Activated naive CD8-positive, alpha-beta T cell treated with anti-CD3 and anti-CD28 coated beads, Interleukin-2, amount 10 ng/mL, durations not matched to agents 7 days and 5 days (primary cell): ENCODE measurements around the gene RNF151. TPM values are rescaled to one million over a fixed set of nuclear protein-coding genes. Genes with fewer than 3 reads are reported as not detected.
A peak's percentile ranks its signal among the peaks of the same experiment; 100 is the strongest.
"Not testable (repeated sequence)": the region's sequence is repeated elsewhere in the genome, so short reads cannot be mapped to it uniquely, and the experiment has no call there.

Source experiments
- ATAC-seq: fragments of 150-1000 bp; cut with Tn5 transposase; one replicate; pipeline ENCODE4 v1.10.0; 2021; ENCODE audit warnings: low read depth, moderate library complexity
- POLR2A ChIA-PET: fragments of 350-600 bp; sonication (Branson Sonifier 250); formaldehyde crosslinking; loops from one replicate; lab custom pipeline; 2021; ENCODE audit warnings: antibody characterized with exemption; lab: Charles Lee
- DNase-seq: peaks from one replicate; pipeline ENCODE4 v3.0.0; 2021
- H3K27ac Mint-ChIP-seq: one replicate; pipeline ENCODE4 v1.8.0; 2022; ENCODE audit warnings: mild to moderate bottlenecking, mixed read lengths
- H3K27me3 Mint-ChIP-seq: one replicate; pipeline ENCODE4 v1.8.0; 2022; ENCODE audit warnings: mild to moderate bottlenecking, moderate library complexity, mixed read lengths
- H3K36me3 Mint-ChIP-seq: one replicate; pipeline ENCODE4 v1.8.0; 2021; ENCODE audit warnings: mild to moderate bottlenecking, mixed read lengths
- H3K4me1 Mint-ChIP-seq: one replicate; pipeline ENCODE4 v1.8.0; 2021; ENCODE audit warnings: mixed read lengths
- H3K4me3 Mint-ChIP-seq: one replicate; pipeline ENCODE4 v1.8.0; 2022; ENCODE audit warnings: mild to moderate bottlenecking, moderate library complexity, mixed read lengths
- H3K9me3 Mint-ChIP-seq: one replicate; pipeline ENCODE4 v1.8.0; 2021; ENCODE audit warnings: mixed read lengths
- total RNA-seq, 2 experiments: library from RNA; stranded (reverse); gene quantifications; one replicate each; pipeline ENCODE4 v1.2.3, GENCODE V29; 2021

Gene RNF151
- total RNA-seq, 2 experiments from 2014 or later = not detected

DNA sequence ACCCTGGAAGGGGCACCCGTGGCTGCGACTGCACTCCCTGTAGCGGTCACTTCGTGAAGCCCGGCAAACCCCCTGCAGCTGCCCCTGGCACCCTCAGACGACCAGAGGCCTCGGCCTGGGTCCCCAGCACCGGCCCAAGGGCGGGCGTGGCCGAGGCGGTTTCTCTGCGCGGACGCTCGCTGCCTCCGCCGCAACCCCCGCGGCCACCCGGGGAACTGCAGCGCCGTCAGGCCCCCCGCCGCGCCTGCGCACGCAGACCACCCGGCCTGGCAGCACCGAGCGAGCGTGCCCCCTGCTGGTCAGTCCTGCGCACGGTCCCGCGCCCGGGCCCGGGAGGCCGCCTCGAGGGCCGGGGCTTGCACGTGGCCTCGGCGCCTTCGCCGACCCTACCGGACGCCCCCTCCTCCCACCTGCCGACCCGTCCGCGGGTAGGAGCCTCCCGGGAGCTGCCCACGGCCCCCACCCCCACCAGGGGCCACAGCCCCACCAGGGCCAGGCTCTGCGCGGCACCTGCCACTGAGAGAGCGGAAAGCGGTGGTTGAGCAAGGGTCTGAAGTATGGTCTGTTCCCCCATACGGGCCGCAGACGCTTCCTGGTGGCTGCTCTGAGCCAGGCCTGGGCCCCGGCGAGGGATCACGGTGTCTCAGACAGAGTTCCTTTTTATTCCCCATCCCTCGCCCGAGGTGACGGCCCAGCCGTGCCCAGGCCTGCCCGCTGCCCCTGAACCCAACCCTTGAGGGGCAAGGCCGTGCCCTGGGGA lies 36.9 kb upstream of the RNF151 start:
- H3K9me3 Mint-ChIP-seq = no peaks in the 10 kb centered on the region
- H3K4me3 Mint-ChIP-seq = peak overlapping the region; percentile 56
- H3K36me3 Mint-ChIP-seq = no peaks in the 10 kb centered on the region
- no peak overlapping the region for H3K27ac Mint-ChIP-seq
- peaks cover 11% of the 10 kb centered on the region for H3K27me3 Mint-ChIP-seq
- DNase-seq = peak; percentile 99
- peak; percentile 96 for ATAC-seq
- H3K4me1 Mint-ChIP-seq = peaks cover 2% of the 10 kb centered on the region
- POLR2A ChIA-PET = interaction anchor here (0.9 to 1.1 kb wide), 3 partner anchors 13 to 147 kb away, joined by 3 to 10 read pairs (median 3); partner anchors contain the start of genes MSRB1, NUBP2, RPS2 and SPSB3

DNA sequence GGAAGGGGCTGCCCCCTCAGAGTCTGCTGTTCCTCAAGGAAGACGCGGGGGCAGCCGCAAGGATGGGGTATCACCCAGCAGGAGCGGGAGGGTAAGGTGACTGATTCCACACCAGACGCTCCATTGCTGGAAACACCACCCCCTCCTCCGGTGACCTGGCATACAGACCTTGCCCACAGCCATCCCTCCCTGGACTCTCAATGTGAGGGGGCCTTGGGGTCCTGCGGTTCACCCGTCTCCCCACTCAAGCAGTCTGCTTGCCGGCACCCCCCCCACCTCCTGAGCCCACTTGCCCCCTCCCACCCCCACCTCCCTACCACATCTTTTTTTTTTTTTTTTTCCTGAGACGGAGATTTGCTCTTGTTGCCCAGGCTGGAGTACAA lies 36.3 kb upstream of the RNF151 start:
- POLR2A ChIA-PET = no interaction called here
- Mint-ChIP-seq H3K4me1 (peaks cover 2% of the 10 kb centered on the region), H3K27ac (no peak overlapping the region), H3K36me3 (no peaks in the 10 kb centered on the region), H3K9me3 (no peaks in the 10 kb centered on the region), H3K4me3 (no peak overlapping the region), H3K27me3 (peaks cover 9% of the 10 kb centered on the region)
- DNase-seq (no peak), ATAC-seq (no peak)

DNA sequence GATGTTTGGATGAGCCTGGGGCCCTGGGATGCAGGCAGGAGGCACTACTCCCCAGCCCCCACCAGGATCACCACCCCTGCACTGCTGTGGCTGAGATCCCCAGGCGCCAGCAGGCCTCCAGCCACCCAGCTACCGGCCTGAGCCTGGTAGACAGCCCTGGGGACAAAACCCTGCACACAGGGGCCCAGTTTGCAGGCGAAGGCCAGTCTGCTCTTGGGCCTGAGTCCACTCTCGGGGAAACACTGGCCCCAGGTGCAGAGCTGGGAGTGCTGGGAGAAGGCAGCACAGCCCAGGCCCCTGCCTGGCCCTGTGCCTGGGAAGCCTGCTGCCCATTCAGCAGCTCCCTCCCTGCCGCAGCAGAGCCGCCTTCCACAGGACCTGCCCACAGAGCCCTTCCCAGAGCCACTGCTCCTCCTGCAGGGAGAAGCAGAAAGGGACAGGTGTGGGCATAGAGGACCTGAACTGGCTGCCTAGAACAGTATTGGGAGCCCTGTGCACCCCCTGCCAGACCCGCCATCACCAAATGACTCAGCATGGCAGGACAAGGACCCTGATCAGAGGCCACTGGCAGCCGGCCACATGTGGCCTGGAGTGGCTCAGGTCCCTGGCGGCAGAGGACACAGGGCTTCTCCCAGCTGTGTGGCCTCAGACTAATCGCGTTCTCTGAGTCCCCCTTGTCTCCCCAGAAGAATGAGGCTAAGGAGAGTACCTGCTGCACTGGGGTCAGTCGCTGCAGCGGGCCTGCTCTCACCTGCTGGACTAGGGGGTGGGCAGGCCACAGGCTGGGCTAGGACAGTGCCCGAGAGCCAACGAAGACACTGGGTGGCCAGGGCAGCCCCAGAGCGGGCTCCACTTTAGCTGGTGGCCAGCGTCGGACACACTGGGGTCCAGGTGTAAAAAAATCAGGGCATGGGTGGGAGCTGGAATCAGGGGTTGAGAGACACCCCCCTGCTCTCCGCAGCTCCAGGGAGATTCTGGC lies 34.3 kb upstream of the RNF151 start:
- Mint-ChIP-seq H3K4me3 (no peak overlapping the region), H3K9me3 (no peaks in the 10 kb centered on the region), H3K27ac (no peak overlapping the region), H3K27me3 (peaks cover 7% of the 10 kb centered on the region), H3K36me3 (no peaks in the 10 kb centered on the region), H3K4me1 (peaks cover 2% of the 10 kb centered on the region)
- ATAC-seq (no peak), DNase-seq (no peak)
- POLR2A ChIA-PET = no interaction called here

DNA sequence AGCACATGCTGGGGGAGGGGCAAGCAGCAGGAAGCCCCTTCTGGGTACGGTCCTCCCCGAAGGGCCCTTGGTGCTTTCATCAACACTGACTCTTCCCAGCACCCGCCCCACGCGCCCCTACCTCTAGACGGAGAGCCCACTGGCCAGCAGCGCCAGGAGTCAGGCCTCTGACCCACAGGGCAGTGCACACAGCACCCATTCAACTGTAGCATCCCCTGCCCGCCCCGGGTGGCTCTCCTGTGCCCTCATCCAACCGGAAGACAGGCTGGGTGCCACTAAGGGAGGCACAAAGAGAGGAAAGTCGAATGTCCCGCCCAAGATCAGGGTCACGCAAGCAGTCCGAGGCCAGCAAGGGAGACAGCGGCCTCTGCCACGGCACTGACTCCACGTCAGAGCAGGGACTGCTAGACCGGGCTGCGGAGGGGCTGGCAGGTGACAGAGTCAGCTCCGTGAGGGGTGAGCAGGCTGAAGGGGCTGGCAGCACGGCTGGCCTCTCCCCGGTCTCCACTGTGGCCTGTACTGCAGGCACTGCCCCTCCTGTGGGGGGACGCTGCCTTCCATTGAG lies 33.5 kb upstream of the RNF151 start:
- no peak for DNase-seq
- ATAC-seq = no peak
- POLR2A ChIA-PET = interaction anchor here (0.5 kb wide), 1 partner anchor 470 kb away, joined by 3 read pairs; no protein-coding TSS in a partner anchor
- H3K4me1 Mint-ChIP-seq = peaks cover 2% of the 10 kb centered on the region
- H3K9me3 Mint-ChIP-seq = no peaks in the 10 kb centered on the region
- H3K36me3 Mint-ChIP-seq = no peaks in the 10 kb centered on the region
- peaks cover 3% of the 10 kb centered on the region for H3K27me3 Mint-ChIP-seq
- H3K27ac Mint-ChIP-seq = no peak overlapping the region
- no peak overlapping the region for H3K4me3 Mint-ChIP-seq

DNA sequence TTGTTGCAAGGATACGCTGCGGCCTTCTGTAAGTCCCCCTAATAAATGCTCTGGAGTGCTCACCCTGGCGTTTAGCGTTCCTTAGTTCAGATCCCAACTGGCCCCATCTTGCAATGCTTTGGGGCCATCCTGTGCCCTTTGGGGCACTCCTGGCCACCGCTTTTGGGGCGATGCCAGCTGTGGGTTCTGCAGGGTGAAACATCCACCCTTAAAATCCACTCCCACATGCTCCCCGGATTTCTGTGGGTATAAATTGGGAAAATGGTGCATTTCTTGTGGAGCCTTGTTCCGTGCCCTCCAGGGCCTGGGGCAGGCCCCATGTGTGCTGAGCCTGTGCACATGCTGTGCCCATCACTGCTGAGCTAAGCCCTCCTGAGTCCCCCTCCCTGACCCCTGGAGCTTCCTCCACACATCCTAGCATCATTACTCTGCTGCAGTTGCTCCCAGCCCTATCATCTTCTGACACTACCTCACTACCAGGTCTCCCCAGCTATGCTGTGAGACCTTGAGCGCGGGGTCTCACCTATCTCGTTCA lies 29.6 kb upstream of the RNF151 start:
- Mint-ChIP-seq H3K36me3 (no peaks in the 10 kb centered on the region), H3K4me1 (peaks cover 2% of the 10 kb centered on the region), H3K27ac (no peak overlapping the region), H3K27me3 (no peaks in the 10 kb centered on the region), H3K4me3 (no peak overlapping the region), H3K9me3 (no peaks in the 10 kb centered on the region)
- DNase-seq (no peak), ATAC-seq (no peak)
- POLR2A ChIA-PET = no interaction called here

DNA sequence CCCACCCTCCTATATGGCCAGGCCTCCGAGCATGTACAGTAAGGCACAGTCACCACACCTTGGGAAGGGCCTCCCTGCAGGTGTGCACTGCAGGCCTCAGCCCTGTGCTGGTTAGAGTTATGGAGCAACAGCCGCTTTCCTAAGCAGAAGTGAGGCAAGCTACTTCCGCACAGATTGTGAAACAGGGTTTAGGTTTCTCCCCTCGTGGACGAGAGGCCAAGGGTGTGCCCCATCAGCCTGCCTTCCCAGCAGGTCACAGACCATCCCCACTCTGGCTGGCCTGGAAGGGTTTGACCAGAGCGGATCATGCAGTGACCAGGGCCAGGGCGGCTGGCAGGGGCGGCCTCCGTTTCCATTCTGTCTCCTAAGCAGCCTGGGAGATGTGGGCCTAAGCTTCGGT lies 28.3 kb upstream of the RNF151 start:
- Mint-ChIP-seq H3K4me1 (peaks cover 2% of the 10 kb centered on the region), H3K27ac (no peak overlapping the region), H3K27me3 (no peaks in the 10 kb centered on the region), H3K36me3 (no peaks in the 10 kb centered on the region), H3K4me3 (no peak overlapping the region), H3K9me3 (no peaks in the 10 kb centered on the region)
- DNase-seq (no peak), ATAC-seq (no peak)
- POLR2A ChIA-PET = no interaction called here

DNA sequence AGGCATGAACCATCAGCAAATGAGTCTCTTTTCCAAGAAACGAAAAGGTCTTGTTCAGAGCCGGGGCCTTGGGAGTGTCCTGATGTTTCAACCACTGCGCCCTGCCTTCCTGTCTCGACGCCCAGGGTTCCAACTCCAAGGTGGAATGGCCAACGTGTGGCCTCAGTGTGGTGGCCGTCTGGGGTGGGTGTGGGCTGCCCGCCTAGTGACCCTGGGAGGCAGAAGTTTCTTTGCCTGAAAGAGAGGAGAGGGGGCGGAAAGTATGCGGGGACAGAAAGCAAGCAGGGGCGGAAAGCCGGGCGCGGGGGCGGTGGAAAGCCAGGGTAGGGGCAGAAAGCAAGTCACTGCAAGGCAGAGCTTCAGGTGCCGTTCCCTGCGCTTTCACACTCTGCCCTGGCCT lies 27.7 kb upstream of the RNF151 start:
- DNase-seq (no peak), ATAC-seq (no peak)
- H3K9me3 Mint-ChIP-seq = no peaks in the 10 kb centered on the region
- POLR2A ChIA-PET = no interaction called here
- no peak overlapping the region for H3K27ac Mint-ChIP-seq
- no peaks in the 10 kb centered on the region for H3K36me3 Mint-ChIP-seq
- peaks cover 7% of the 10 kb centered on the region for H3K4me1 Mint-ChIP-seq
- H3K27me3 Mint-ChIP-seq = no peaks in the 10 kb centered on the region
- no peak overlapping the region for H3K4me3 Mint-ChIP-seq

DNA sequence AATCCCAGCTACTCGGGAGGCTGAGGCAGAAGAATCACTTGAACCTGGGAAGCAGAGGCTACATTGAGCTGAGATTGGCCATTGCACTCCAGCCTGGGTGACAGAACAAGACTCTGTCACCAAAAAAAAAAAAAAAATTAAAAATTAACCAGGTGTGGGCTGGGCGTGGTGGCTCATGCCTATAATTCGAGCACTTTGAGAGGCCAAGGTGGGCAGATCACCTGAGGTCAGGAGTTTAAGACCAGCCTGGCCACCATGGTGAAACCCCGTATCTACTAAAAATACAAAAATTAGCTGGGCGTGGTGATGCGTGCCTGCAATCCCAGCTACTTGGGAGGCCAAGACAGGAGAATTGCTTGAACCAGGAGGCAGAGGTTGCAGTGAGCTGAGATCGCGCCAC lies 26.8 kb upstream of the RNF151 start:
- H3K27me3 Mint-ChIP-seq, H3K4me3 Mint-ChIP-seq, DNase-seq, H3K27ac Mint-ChIP-seq, H3K36me3 Mint-ChIP-seq, H3K4me1 Mint-ChIP-seq, ATAC-seq, H3K9me3 Mint-ChIP-seq: not testable (repeated sequence)
- POLR2A ChIA-PET = interaction anchor here (1.0 kb wide), 1 partner anchor 216 kb away, joined by 3 read pairs; the partner anchor contains the start of gene TRAF7

DNA sequence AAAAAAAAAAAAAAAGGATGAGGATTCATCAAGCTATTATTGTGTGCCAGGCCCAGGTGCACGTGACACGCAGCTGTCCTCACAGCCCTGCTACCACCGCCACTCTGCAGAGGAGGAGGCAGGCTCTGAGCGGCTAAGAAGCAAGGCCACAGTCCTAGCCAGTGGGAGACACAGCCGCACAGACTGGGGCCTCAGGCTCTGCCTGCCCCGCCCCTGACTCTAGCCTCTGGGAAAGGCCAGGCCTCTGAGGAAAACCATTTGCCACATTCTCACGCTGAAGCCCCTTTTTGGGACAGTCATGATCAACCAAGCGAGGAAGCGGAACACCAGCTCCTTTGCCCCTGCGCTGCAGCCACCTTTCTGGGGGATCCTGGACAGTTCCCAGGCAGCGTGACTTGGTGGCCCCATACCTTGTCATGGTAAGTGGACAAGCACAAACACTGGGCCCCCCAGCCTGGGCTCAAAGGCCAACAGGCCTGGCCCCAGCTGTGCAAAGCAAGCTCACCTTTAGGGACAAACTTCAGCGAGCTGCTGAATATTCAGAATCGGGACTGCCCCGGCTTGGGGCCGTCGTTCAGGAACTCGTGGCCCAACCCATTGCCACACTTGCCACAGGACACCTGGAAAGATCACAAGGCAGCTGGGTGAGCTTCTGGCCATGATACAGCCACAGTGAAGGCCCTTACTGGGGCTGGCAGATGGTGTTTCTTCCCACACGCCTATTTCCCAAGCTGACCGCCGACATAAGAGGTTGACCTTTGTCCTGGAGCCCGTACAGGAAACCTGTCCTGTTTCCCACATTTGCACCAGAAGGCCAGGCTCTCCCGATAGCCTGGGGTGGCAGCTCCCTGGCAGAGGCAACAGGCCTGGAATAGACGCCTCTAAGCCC lies 26.1 kb upstream of the RNF151 start:
- H3K9me3 Mint-ChIP-seq = no peaks in the 10 kb centered on the region
- H3K4me1 Mint-ChIP-seq = peaks cover 10% of the 10 kb centered on the region
- no peak for ATAC-seq
- H3K27me3 Mint-ChIP-seq = no peaks in the 10 kb centered on the region
- POLR2A ChIA-PET = interaction anchor here (1.0 to 3.2 kb wide), 3 partner anchors 25 to 215 kb away, joined by 3 to 30 read pairs (median 3); partner anchors contain the start of genes RNF151, RPS2 and TRAF7
- H3K4me3 Mint-ChIP-seq = no peak overlapping the region
- no peak overlapping the region for H3K27ac Mint-ChIP-seq
- no peaks in the 10 kb centered on the region for H3K36me3 Mint-ChIP-seq
- DNase-seq = no peak

DNA sequence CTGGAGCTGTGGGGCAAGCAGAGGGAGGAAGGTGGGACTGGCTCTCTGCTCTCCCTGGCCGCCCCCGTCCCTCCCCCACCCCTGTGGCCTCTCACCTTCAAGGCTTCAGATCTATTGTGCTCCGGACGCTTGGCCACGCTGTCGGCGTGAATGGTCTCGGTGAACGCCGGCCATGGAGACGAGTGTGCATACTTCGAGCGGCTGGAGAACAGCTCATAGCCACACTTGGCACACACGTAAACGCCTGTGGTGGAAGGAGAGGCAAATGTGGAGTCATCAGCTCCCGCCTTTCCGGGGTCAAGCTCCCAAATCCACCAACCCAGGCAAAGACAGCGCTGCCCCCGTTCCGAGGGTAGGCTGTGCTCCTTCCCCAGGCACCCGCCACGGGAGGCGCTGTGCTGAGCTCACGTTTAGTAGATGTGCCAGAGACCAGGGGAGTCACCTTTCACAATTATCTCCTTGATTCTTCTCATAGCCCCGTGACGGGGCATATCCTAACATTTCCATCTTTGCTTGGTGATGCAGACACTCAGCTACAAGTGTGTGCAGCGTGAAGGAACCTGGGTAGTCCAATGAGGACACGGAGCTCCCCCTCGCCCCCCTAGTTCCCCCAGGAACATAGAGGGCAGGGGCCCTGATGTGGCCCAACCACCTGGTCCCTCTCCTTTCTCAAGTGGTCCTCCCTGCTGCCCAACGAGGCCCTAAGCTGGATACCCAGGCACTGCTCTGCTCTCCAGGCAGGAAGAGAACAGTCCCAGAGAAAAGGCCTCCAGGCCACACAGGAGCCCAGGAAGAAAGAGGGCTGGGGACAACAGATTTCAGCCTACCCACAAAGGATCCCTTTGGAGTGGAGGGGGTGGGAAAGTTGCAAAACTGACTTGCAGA lies 25.3 kb upstream of the RNF151 start:
- Mint-ChIP-seq H3K36me3 (no peaks in the 10 kb centered on the region), H3K9me3 (no peaks in the 10 kb centered on the region), H3K27ac (no peak overlapping the region), H3K4me1 (peaks cover 10% of the 10 kb centered on the region), H3K27me3 (no peaks in the 10 kb centered on the region), H3K4me3 (peak overlapping the region; percentile 85)
- POLR2A ChIA-PET = interaction anchor here (0.6 to 3.2 kb wide), 3 partner anchors 24 to 115 kb away, joined by 3 to 30 read pairs (median 3); partner anchors contain the start of genes RNF151 and RPS2
- DNase-seq (no peak), ATAC-seq (no peak)

DNA sequence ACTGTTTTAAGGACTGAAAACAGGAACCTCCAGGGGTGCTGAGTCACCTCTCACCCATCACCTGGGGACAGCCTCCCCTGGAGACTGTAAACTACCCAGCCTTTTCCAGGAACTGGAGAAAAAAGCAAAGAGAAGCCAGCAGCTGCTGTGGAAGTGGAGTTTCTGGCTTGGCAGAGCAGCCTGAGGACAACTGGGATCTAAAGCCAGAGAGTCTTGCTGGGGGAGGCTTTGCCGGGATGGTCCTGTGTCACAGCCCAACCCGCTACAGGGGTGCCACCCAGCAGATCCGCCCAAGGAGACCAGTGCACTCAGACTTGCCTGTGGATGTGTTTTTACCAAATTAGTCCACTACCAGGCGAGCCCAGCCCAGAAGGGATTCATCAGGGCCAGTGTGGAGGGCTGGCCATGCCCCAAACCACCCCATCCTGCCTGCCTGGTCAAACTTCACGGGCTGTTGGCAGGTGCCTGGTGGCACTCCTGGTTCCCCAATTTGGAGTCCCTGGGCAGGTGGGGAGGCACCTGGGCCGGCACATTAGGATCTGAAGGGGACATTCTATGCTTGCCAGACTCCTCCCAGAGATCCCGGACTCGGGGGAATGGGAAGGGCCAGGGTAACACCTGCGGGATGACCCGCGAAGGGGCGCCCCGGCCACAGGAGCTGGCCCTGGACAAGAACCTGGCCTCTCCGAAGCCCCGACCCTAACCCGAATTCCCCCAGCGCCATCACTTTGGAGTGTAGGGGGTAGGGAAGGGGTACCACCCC lies 24.4 kb upstream of the RNF151 start:
- DNase-seq = no peak
- Mint-ChIP-seq H3K9me3 (no peaks in the 10 kb centered on the region), H3K27me3 (no peaks in the 10 kb centered on the region), H3K27ac (peak overlapping the region; percentile 64), H3K4me1 (peaks cover 10% of the 10 kb centered on the region), H3K36me3 (no peaks in the 10 kb centered on the region), H3K4me3 (peak overlapping the region; percentile 85)
- POLR2A ChIA-PET = interaction anchor here (1.0 to 3.2 kb wide), 4 partner anchors 13 to 116 kb away, joined by 3 to 30 read pairs (median 6); partner anchors contain the start of genes NDUFB10, RNF151 and RPS2
- no peak for ATAC-seq
